GM12878 (cell line): ENCODE measurements around the gene CLBA1. TPM values are rescaled to one million over a fixed set of nuclear protein-coding genes. Genes with fewer than 3 reads are reported as not detected.

Experiments used
- ATAC-seq: fragments of 200-7000 bp; cut with Tn5 transposase; 3 replicates; pipeline ENCODE4 v1.9.1; 2020; ENCODE audit warnings: mild to moderate bottlenecking, moderate library complexity
- BruUV-seq: library from RNA; stranded (reverse); fragments of 400-500 nt; replicated peaks from 2 replicates; lab custom pipeline; 2021; lab: Mats Ljungman, UMichigan
- CTCF ChIA-PET: fragments of 300-600 bp; sonication (Branson Sonifier 250); formaldehyde crosslinking; extraction: SDS; loops from one replicate; lab custom pipeline; 2021; ENCODE audit warnings: inconsistent platforms; lab: Yijun Ruan, JAX
- POLR2A ChIA-PET: fragments of 350-600 bp; formaldehyde crosslinking; extraction: SDS; loops from one replicate; lab custom pipeline; 2021; ENCODE audit warnings: inconsistent platforms; lab: Charles Lee
- RAD21 ChIA-PET: fragments of 300-600 bp; sonication (Branson Sonifier 250); formaldehyde crosslinking; loops from one replicate; lab custom pipeline; 2023; ENCODE audit warnings: antibody characterized with exemption; ENCODE audit not compliant: unreplicated experiment; lab: Charles Lee
- SMC1A ChIA-PET: fragments of 300-600 bp; sonication (Branson Sonifier 250); formaldehyde crosslinking; loops from one replicate; lab custom pipeline; 2023; ENCODE audit not compliant: unreplicated experiment, uncharacterized antibody; lab: Charles Lee
- DNase-seq: peaks from one replicate; pipeline ENCODE4 v3.0.0-alpha.2; 2011; ENCODE audit warnings: low read depth, low spot score
- FAIRE-seq: peaks from 3 replicates; lab custom pipeline; 2011; peaks lifted over from hg19 to GRCh38; lab: Jason Lieb, UNC
- H2AFZ ChIP-seq: 2 replicates; pipeline ENCODE4 v1.6.0; 2011; ENCODE audit warnings: low read depth, low read length, control low read depth; ENCODE audit not compliant: control insufficient read depth
- H3K27ac ChIP-seq: 2 replicates; pipeline ENCODE4 v1.5.1; 2011; ENCODE audit warnings: control low read depth; ENCODE audit not compliant: control insufficient read depth, insufficient read depth
- H3K27me3 ChIP-seq, 2 experiments: replicated peaks in 1 of 2; 2 replicates each; pipeline versions ENCODE4 v1.6.0 to v1.6.1; 2011; ENCODE audit warnings: low read length in 1 of 2; ENCODE audit not compliant: control insufficient read depth in 2 of 2, insufficient read depth in 2 of 2
- H3K36me3 ChIP-seq, 2 experiments: 2 replicates each; pipeline ENCODE4 v1.5.1; 2011; ENCODE audit warnings: low read length in 1 of 2; ENCODE audit not compliant: control insufficient read depth in 2 of 2, insufficient read depth in 2 of 2
- H3K4me1 ChIP-seq: 2 replicates; pipeline ENCODE4 v1.6.1; 2011; ENCODE audit warnings: mild to moderate bottlenecking, low read length, moderate library complexity, mixed read lengths; ENCODE audit not compliant: control insufficient read depth, insufficient read depth
- H3K4me2 ChIP-seq: 2 replicates; pipeline ENCODE4 v1.6.0; 2011; ENCODE audit warnings: control low read depth; ENCODE audit not compliant: control insufficient read depth, insufficient read depth
- H3K4me3 ChIP-seq: fragments of 200-600 bp; sonication (generic); 2 replicates; pipeline ENCODE4 v1.5.1; 2016
- H3K79me2 ChIP-seq: 2 replicates; pipeline ENCODE4 v1.6.0; 2011; ENCODE audit warnings: low read length; ENCODE audit not compliant: control insufficient read depth, insufficient read depth
- H3K9ac ChIP-seq: 2 replicates; pipeline ENCODE4 v1.8.0; 2011; ENCODE audit warnings: low read length, control low read depth, mixed read lengths; ENCODE audit not compliant: control insufficient read depth, insufficient read depth
- H3K9me3 ChIP-seq: replicated peaks from 3 replicates; pipeline ENCODE4 v1.5.1; 2011; ENCODE audit warnings: mild to moderate bottlenecking, low read length; ENCODE audit not compliant: control insufficient read depth, insufficient read depth
- H4K20me1 ChIP-seq: 2 replicates; pipeline ENCODE4 v1.6.0; 2011; ENCODE audit not compliant: control insufficient read depth, insufficient read depth
- BCL11A ChIP-seq: IDR thresholded peaks from 2 replicates; pipeline ENCODE4 v1.6.1; 2011; ENCODE audit warnings: low read depth, low read length
- CUX1 ChIP-seq: IDR thresholded peaks from 2 replicates; pipeline ENCODE4 v1.6.1; 2012; ENCODE audit warnings: improper control_type of control experiment, low read depth, low read length; ENCODE audit not compliant: insufficient replicate concordance
- FOXM1 ChIP-seq: IDR thresholded peaks from 2 replicates; pipeline ENCODE4 v1.6.1; 2012; ENCODE audit warnings: low read depth, mild to moderate bottlenecking, inconsistent platforms, low read length, moderate library complexity
- HCFC1 ChIP-seq: fragments of 150-350 bp; IDR thresholded peaks from 2 replicates; pipeline ENCODE4 v1.6.1; 2014; ENCODE audit warnings: low read length
- RB1 ChIP-seq: fragments of 450-650 bp; formaldehyde crosslinking; IDR thresholded peaks from 2 replicates; pipeline ENCODE4 v1.6.1; 2017; ENCODE audit warnings: mild to moderate bottlenecking, borderline replicate concordance
- RCOR1 ChIP-seq: conservative IDR thresholded peaks from 2 replicates; pipeline ENCODE4 v1.6.1; 2012; ENCODE audit warnings: low read depth, low read length, improper control_type of control experiment
- REST ChIP-seq: IDR thresholded peaks from 2 replicates; pipeline ENCODE4 v1.6.1; 2012; ENCODE audit warnings: mild to moderate bottlenecking, low read depth, low read length
- SPI1 ChIP-seq: IDR thresholded peaks from 2 replicates; pipeline ENCODE4 v1.6.1; 2011; ENCODE audit warnings: low read depth, mild to moderate bottlenecking, low read length, moderate library complexity, borderline replicate concordance; ENCODE audit not compliant: insufficient read depth
- SREBF2 ChIP-seq: IDR thresholded peaks from 2 replicates; pipeline ENCODE4 v1.6.1; 2012; ENCODE audit warnings: mild to moderate bottlenecking, low read length
- STAT3 ChIP-seq: IDR thresholded peaks from 2 replicates; pipeline ENCODE4 v1.6.1; 2011; ENCODE audit warnings: low read depth, low read length, improper control_type of control experiment
- WGBS: methylation state at CpG from one replicate; pipeline ENCODE4 v1.1.6; 2016; ENCODE audit warnings: low lambda C conversion rate; ENCODE audit not compliant: insufficient replicate concordance, insufficient coverage; ENCODE audit errors: missing lambda C conversion rate; 5-methylcytosine and 5-hydroxymethylcytosine counted together
- in situ Hi-C: fragments of 300-500 bp; cut with MboI; formaldehyde crosslinking; loops from 9 replicates; pipeline ENCODE4 v1.14.3; 2018; ENCODE audit warnings: mixed read lengths
- intact Hi-C: fragments of 100-400 bp; cut with micrococcal nuclease; formaldehyde crosslinking; loops from one replicate; pipeline ENCODE4 v1.14.2; 2022; ENCODE audit not compliant: unreplicated experiment
- polyA plus RNA-seq, 11 experiments: library from polyadenylated mRNA; depleted of rRNA in 4 of 11; unstranded in 6 of 11; stranded (reverse) in 5 of 11; fragments of >200 nt; fragmentation: Nextera tagmentation in 4 of 11; fragmentation: Illumina TruSeq in 1 of 11; extraction: Ambion mirVana in 4 of 11; extraction: Trizol in 1 of 11; gene quantifications; 1 replicate in 1 of 11; 2 replicates in 10 of 11; pipeline versions ENCODE4 v1.2.1 to v1.2.3, GENCODE V29; 2011 to 2016; ENCODE audit warnings: inconsistent platforms in 2 of 11, missing spikeins in 2 of 11, low read depth in 1 of 11
- total RNA-seq, 4 experiments: library from RNA; depleted of rRNA in 3 of 4; stranded (reverse); fragments of >200 nt in 3 of 4; fragmentation: Illumina TruSeq in 1 of 4; extraction: Trizol in 1 of 4; gene quantifications; 2 replicates each; pipeline versions ENCODE4 v1.2.1 to v1.2.3, GENCODE V29; 2013 to 2021

CLBA1 gene
- total and polyA plus RNA-seq, 10 of the 15 experiments (the other 5 are each of a cell fraction or from before 2014, with no cell fraction given), result 0.07 to 1.1 (median 0.62) TPM; not detected in 1

- ChIA-PET RAD21 (no interaction called here), POLR2A (interaction anchor here (0.6 kb wide), 1 partner anchor 30 kb away, joined by 8 read pairs; no protein-coding TSS in a partner anchor), CTCF (interaction anchor here (1.5 kb wide), 1 partner anchor 68 kb away, joined by 4 read pairs; no protein-coding TSS in a partner anchor), SMC1A (no interaction called here)
- no peak for FAIRE-seq
- 24% methylated on average over 19 of the region's 19 CpGs for WGBS
- Histone ChIP-seq H2AFZ (no peak overlapping the region), H4K20me1 (no peaks in the 10 kb centered on the region), H3K27me3 (peaks cover 6 to 9% of the 10 kb centered on the region in 2 experiments), H3K4me2 (no peak overlapping the region), H3K27ac (no peak overlapping the region), H3K79me2 (no peaks in the 10 kb centered on the region), H3K9me3 (no peaks in the 10 kb centered on the region), H3K4me3 (no peak overlapping the region), H3K9ac (no peak overlapping the region), H3K4me1 (no peaks in the 10 kb centered on the region), H3K36me3 (no peaks in the 10 kb centered on the region)
- in situ Hi-C loops (no loop called here), intact Hi-C loops (loop anchor here (10.0 kb wide), 1 partner anchor 76 kb away; no protein-coding TSS in a partner anchor)
- no peak for DNase-seq
- ATAC-seq, result no peak
- no TSS peak for BruUV-seq
- TF ChIP-seq HCFC1, result no peak
- TF ChIP-seq SREBF2, result no peak
- TF ChIP-seq RCOR1, result no peak
- TF ChIP-seq RB1, result no peak
- TF ChIP-seq STAT3, result no peak
- no peak for TF ChIP-seq FOXM1
- TF ChIP-seq CUX1, result no peak
- no peak for TF ChIP-seq REST
- TF ChIP-seq SPI1, result no peak
- no peak for TF ChIP-seq BCL11A
These were observed 15.1 kb upstream of the CLBA1 start for GRCh38 chr14:104970231-104971068.
